ENCODE results near the gene FKBP15. TPM values are rescaled to one million over a fixed set of nuclear protein-coding genes. Genes with fewer than 3 reads are reported as not detected.

The FKBP15 gene
- total and polyA plus RNA-seq, 2 experiments from 2014 or later = 7.9 to 14.9 TPM

GRCh38 chr9:113139225-113139829 is 81.8 kb downstream of the FKBP15 start:
- no peak for DNase-seq (ENCODE audit: low spot score)
- H3K79me2 ChIP-seq (replicated peaks; ENCODE audit: insufficient read depth) = no peaks in the 10 kb centered on the region
- Mint-ChIP-seq H3K9me3 (peaks cover 14% of the 10 kb centered on the region; the same call in 2 of the 3 replicates), H3K36me3 (ENCODE audit: low read depth) (no peaks in the 10 kb centered on the region), H3K4me1 (peaks cover 5% of the 10 kb centered on the region), H3K27me3 (ENCODE audit: insufficient read depth, low read depth, poor library complexity) (no peaks in the 10 kb centered on the region), H3K4me3 (no peak overlapping the region), H3K27ac (no peak overlapping the region)
- H3K4me1 ChIP-seq (ENCODE audit: insufficient read depth) = no peaks in the 10 kb centered on the region
- no peak overlapping the region for H3K27ac ChIP-seq (ENCODE audit: low read depth)
- ATAC-seq = no peak
- H3K4me3 ChIP-seq = no peak overlapping the region
- H3K9me2 ChIP-seq (ENCODE audit: insufficient read depth) = no peaks in the 10 kb centered on the region
- no peaks in the 10 kb centered on the region for H3F3A ChIP-seq (replicated peaks; ENCODE audit: low read depth)
- no peak overlapping the region for H2AFZ ChIP-seq
- H3K4me2 ChIP-seq = no peak overlapping the region
- TF ChIP-seq ZNF114 (CRISPR knock-in tag; IDR thresholded peaks at IDR 0.05) = no peak
- no peak for TF ChIP-seq ZNF462 (CRISPR knock-in tag; IDR thresholded peaks at IDR 0.05)
- TF ChIP-seq ETS1 (IDR thresholded peaks at IDR 0.05) = no peak
- TF ChIP-seq EZH2phosphoT487 (IDR thresholded peaks at IDR 0.05; ENCODE audit: unreplicated experiment) = no peak
- no peak for TF ChIP-seq ZNF331 (CRISPR knock-in tag; IDR thresholded peaks at IDR 0.05; ENCODE audit: low read depth)
- no peak for TF ChIP-seq STAT1 (IDR thresholded peaks at IDR 0.05; ENCODE audit: unreplicated experiment)
- TF ChIP-seq JUNB (IDR thresholded peaks at IDR 0.05; ENCODE audit: unreplicated experiment) = no peak
- no peak for TF ChIP-seq CTCF (conservative IDR thresholded peaks at IDR 0.05; ENCODE audit: low read depth in 2 of 2)
- no peak for TF ChIP-seq REST (IDR thresholded peaks at IDR 0.05; ENCODE audit: unreplicated experiment)
- TF ChIP-seq EZH2 (IDR thresholded peaks at IDR 0.05; ENCODE audit: low read depth, unreplicated experiment) = no peak
- no peak for TF ChIP-seq NANOG (IDR thresholded peaks at IDR 0.05; ENCODE audit: borderline replicate concordance)
- TF ChIP-seq CREB1 (CRISPR knock-in tag; IDR thresholded peaks at IDR 0.05; ENCODE audit: low read depth) = no peak
- no peak for TF ChIP-seq POLR2AphosphoS5 (IDR thresholded peaks at IDR 0.05; ENCODE audit: low read depth)
- H4K20me1 ChIP-seq (replicated peaks; ENCODE audit: insufficient read depth) = no peaks in the 10 kb centered on the region
- H3K27me3 ChIP-seq (ENCODE audit: insufficient read depth) = no peaks in the 10 kb centered on the region
- H3K36me3 ChIP-seq (ENCODE audit: insufficient read depth) = no peaks in the 10 kb centered on the region

All from GM23338 (cell line).